ENCODE data around the gene LRIG1.

Gene LRIG1

DNA sequence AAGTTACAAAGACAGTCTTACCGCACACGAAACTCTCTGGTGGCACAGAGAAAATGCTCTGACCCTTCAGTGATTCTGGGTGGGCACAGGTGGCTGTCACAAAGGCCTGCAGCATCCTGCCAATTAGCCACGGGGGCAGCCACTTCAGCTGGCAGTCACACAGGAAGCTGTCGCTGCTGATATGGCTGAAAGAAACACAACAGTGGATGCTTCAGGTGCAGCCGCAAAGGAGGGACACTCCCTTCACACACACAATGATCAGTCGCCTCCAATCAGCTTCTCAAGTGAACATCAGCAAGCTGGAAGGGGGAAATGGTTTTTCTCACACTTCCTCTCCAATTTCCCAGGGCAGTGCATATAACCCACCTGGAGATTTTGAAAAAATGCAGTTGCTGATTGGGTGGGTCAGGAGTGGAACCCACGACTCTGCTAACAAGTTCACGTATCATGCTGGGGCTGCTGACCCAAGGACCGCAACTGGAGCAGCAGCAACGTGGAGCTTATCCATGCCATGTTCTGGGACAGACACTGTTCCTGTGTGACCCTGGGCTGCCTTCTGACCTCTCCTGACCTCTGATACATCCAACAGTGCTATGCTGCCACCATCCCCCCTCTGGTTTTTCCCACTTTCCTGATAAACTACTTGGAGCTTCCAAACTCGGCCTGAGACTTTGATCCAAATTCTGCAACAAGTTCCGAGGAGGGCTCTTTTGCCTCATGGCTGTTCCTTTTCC, 106.6 kb downstream of the LRIG1 start:
- TF ChIP-seq, protein P1, sequence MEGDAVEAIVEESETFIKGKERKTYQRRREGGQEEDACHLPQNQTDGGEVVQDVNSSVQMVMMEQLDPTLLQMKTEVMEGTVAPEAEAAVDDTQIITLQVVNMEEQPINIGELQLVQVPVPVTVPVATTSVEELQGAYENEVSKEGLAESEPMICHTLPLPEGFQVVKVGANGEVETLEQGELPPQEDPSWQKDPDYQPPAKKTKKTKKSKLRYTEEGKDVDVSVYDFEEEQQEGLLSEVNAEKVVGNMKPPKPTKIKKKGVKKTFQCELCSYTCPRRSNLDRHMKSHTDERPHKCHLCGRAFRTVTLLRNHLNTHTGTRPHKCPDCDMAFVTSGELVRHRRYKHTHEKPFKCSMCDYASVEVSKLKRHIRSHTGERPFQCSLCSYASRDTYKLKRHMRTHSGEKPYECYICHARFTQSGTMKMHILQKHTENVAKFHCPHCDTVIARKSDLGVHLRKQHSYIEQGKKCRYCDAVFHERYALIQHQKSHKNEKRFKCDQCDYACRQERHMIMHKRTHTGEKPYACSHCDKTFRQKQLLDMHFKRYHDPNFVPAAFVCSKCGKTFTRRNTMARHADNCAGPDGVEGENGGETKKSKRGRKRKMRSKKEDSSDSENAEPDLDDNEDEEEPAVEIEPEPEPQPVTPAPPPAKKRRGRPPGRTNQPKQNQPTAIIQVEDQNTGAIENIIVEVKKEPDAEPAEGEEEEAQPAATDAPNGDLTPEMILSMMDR (IDR thresholded peaks at IDR 0.05; ENCODE audit: low read length): no peak
- TF ChIP-seq EZH2phosphoT487 (IDR thresholded peaks at IDR 0.05; ENCODE audit: low read length) (no peak), EZH2 (optimal IDR thresholded peaks at IDR 0.05; ENCODE audit: low read depth, low read length) (no peak)
- Histone ChIP-seq H3K27me3 (replicated peaks; ENCODE audit: insufficient read depth, low read length) (no peaks in the 10 kb centered on the region), H3K9me3 (replicated peaks; ENCODE audit: insufficient read depth, low read length) (no peaks in the 10 kb centered on the region), H4K20me1 (ENCODE audit: insufficient read depth, low read length) (no peaks in the 10 kb centered on the region; the same call in 1 of the 2 replicates), H3F3A (ENCODE audit: insufficient read depth, low read length) (peaks cover 9% of the 10 kb centered on the region), H3K36me3 (replicated peaks; ENCODE audit: insufficient read depth, low read length) (no peaks in the 10 kb centered on the region; the same call in 1 of the 2 replicates), H3K9me2 (replicated peaks; ENCODE audit: insufficient read depth, low read length) (no peaks in the 10 kb centered on the region), H2AFZ (ENCODE audit: low read length) (no peak overlapping the region), H3K4me1 (ENCODE audit: low read length) (peaks cover 11% of the 10 kb centered on the region), H3K4me2 (ENCODE audit: low read depth, low read length) (no peak overlapping the region), H3K9ac (ENCODE audit: low read length) (no peak overlapping the region), H3K79me2 (ENCODE audit: low read length) (no peaks in the 10 kb centered on the region), H3K4me3 (ENCODE audit: low read length) (no peak overlapping the region), H3K27ac (ENCODE audit: low read length) (no peak overlapping the region)
- no peak for DNase-seq

DNA sequence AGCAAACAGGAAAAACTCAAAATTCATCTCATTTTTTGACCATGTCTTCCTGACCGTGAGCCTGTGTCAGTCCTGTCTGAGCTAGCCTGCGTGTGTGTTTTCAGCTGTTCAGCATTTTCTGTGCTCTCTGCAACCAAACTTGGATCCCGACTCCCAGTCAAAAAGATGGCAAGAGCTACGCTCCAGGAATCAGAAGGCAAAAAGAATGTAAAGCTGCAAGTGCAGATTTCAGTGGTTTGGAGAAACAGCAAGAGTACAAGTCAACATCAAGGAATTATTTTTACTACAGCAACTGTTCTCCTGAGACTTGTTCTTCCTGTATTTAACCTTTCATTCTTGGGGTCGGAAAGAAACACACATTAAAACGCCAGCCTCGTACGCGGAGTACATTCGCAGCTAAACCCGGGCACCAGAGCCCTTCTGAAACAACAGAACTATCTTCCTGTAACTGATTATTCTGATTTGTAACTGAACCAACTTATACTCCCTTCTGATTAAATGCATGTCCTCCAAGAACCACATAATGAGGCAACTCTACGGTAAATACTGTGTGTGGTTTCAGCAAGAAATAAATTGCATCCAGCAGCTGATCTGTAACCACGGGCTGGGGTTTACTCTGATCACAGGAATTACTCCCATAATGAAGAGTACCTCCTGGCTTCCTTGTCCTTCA, 107.4 kb downstream of the LRIG1 start:
- Histone ChIP-seq H3K27ac (ENCODE audit: low read length) (no peak overlapping the region), H4K20me1 (ENCODE audit: insufficient read depth, low read length) (no peaks in the 10 kb centered on the region; the same call in 1 of the 2 replicates), H3K9me3 (replicated peaks; ENCODE audit: insufficient read depth, low read length) (no peaks in the 10 kb centered on the region), H3K79me2 (ENCODE audit: low read length) (no peaks in the 10 kb centered on the region), H3K4me2 (ENCODE audit: low read depth, low read length) (no peak overlapping the region), H3F3A (ENCODE audit: insufficient read depth, low read length) (peaks cover 9% of the 10 kb centered on the region), H3K4me1 (ENCODE audit: low read length) (peaks cover 11% of the 10 kb centered on the region), H3K4me3 (ENCODE audit: low read length) (no peak overlapping the region), H3K9me2 (replicated peaks; ENCODE audit: insufficient read depth, low read length) (no peaks in the 10 kb centered on the region), H3K36me3 (replicated peaks; ENCODE audit: insufficient read depth, low read length) (no peaks in the 10 kb centered on the region; the same call in 1 of the 2 replicates), H2AFZ (ENCODE audit: low read length) (no peak overlapping the region), H3K27me3 (replicated peaks; ENCODE audit: insufficient read depth, low read length) (no peaks in the 10 kb centered on the region), H3K9ac (ENCODE audit: low read length) (no peak overlapping the region)
- DNase-seq: no peak
- no peak for TF ChIP-seq EZH2phosphoT487 (IDR thresholded peaks at IDR 0.05; ENCODE audit: low read length)
- TF ChIP-seq EZH2 (optimal IDR thresholded peaks at IDR 0.05; ENCODE audit: low read depth, low read length): no peak
- TF ChIP-seq, protein P1 (IDR thresholded peaks at IDR 0.05; ENCODE audit: low read length): no peak

DNA sequence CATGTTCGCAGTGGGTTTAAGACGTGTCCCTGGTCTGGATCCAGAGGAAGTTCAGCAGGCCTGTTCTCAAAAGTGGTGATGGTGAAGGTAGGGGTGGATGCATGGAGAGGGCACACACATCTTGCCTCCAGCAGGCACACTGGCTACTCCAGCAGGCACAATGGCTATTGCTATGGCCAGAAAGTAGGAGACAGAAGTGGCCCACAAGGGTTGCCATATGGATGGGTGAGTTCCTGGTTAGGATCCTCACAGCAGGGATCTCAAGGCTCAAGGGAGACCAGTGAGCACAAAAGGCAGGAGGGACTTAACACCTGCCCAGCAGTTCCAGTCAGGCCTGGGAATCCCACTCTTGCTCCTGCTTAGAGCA, 107.9 kb downstream of the LRIG1 start:
- H3K4me1 ChIP-seq (ENCODE audit: low read length): peaks cover 11% of the 10 kb centered on the region
- no peak overlapping the region for H3K9ac ChIP-seq (ENCODE audit: low read length)
- no peak overlapping the region for H3K4me3 ChIP-seq (ENCODE audit: low read length)
- H2AFZ ChIP-seq (ENCODE audit: low read length): no peak overlapping the region
- no peaks in the 10 kb centered on the region; the same call in 1 of the 2 replicates for H4K20me1 ChIP-seq (ENCODE audit: insufficient read depth, low read length)
- no peaks in the 10 kb centered on the region for H3K9me3 ChIP-seq (replicated peaks; ENCODE audit: insufficient read depth, low read length)
- no peak for DNase-seq
- no peaks in the 10 kb centered on the region; the same call in 1 of the 2 replicates for H3K36me3 ChIP-seq (replicated peaks; ENCODE audit: insufficient read depth, low read length)
- TF ChIP-seq, protein P1 (IDR thresholded peaks at IDR 0.05; ENCODE audit: low read length): no peak
- TF ChIP-seq EZH2phosphoT487 (IDR thresholded peaks at IDR 0.05; ENCODE audit: low read length) (no peak), EZH2 (optimal IDR thresholded peaks at IDR 0.05; ENCODE audit: low read depth, low read length) (no peak)
- H3F3A ChIP-seq (ENCODE audit: insufficient read depth, low read length): peaks cover 9% of the 10 kb centered on the region
- no peaks in the 10 kb centered on the region for H3K79me2 ChIP-seq (ENCODE audit: low read length)
- no peaks in the 10 kb centered on the region for H3K27me3 ChIP-seq (replicated peaks; ENCODE audit: insufficient read depth, low read length)
- H3K27ac ChIP-seq (ENCODE audit: low read length): no peak overlapping the region
- H3K9me2 ChIP-seq (replicated peaks; ENCODE audit: insufficient read depth, low read length): no peaks in the 10 kb centered on the region
- no peak overlapping the region for H3K4me2 ChIP-seq (ENCODE audit: low read depth, low read length)

Data from MM.1S (cell line).